Forelimb muscle (tissue), 1 donor: ENCODE data around the gene SPTBN5. TPM values are rescaled to one million over a fixed set of nuclear protein-coding genes. Genes with fewer than 3 reads are reported as not detected.

Source experiments
- DNase-seq: peaks from one replicate; pipeline ENCODE4 v3.0.0-alpha.2; 2013; ENCODE audit warnings: low read depth
- polyA plus RNA-seq: library from polyadenylated mRNA; unstranded; fragments of 120-200 nt; gene quantifications from one replicate; pipeline ENCODE4 v1.2.1, GENCODE V29; 2013; ENCODE audit not compliant: insufficient read length

The SPTBN5 gene
- polyA plus RNA-seq, 1 donor = 1.9 TPM

DNA sequence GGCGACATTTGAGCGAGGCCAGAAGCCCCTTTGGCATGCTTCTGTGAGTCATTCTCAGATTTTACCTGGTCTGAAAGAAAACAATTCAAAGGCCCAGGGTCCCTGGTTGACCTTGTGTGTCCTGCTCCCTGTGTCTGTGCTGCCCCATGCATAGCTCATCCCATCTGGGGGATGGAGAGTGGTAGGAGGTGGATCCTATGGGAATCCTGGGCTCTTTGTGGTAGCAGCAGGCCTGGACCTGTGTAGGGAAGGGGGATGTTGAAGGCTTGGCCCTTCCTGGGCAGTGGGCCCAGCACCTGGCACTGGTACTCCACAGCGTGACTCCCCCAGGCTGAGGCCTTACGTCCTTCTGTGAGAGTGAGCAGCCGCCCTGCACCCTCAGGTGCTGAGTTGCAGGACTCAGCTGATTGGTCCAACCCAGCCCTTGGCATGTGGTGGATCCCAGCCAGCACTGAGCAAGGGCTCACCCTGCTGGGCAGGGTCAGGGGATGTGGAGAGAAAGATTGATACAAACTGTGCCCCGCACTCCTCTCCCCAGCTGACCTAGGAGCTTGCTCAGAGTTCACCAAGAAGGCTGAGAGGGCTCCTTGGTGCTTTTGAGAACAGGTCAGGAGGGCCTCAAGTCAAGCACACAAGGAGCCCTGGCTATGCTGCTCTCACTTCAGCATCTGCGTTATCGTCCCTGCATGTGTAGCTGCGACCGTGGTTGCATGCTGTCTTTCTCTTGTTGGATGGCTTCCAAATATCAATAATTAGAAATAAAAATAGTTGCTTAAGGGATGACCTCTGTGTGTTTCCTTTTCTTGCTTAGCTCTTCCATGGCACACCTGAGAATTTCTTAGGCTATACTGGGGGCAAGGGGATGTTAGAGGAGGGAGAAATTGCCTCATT is 87.3 kb downstream of the SPTBN5 start:
- no peak for DNase-seq

- no peak for DNase-seq
These were observed 88.1 kb downstream of the SPTBN5 start for GRCh38 chr15:41805711-41806110.

GRCh38 chr15:41804916-41805666 is 88.8 kb downstream of the SPTBN5 start:
- no peak for DNase-seq

DNA sequence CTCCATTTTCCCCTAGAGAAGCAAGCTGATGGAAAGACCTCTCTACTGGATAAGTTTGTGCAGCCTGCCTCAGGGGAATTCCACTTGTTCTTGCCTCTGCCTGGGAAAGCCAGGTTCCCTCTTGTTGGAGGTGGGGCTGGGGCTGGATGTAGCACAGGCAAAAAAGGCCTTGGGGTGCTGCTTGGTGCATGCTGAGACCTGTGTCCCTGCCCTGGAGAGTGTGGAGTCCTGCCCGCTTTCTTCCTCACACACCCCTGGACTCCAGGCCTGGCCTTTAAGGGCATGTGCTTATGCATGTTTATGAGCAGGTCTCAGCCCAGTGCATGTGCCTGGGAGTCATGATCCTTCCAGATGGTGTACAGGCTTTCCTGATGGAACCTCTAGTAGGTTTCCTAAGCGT is 89.5 kb downstream of the SPTBN5 start:
- no peak for DNase-seq

GRCh38 chr15:41801850-41802455 is 91.9 kb downstream of the SPTBN5 start:
- DNase-seq = no peak

DNA sequence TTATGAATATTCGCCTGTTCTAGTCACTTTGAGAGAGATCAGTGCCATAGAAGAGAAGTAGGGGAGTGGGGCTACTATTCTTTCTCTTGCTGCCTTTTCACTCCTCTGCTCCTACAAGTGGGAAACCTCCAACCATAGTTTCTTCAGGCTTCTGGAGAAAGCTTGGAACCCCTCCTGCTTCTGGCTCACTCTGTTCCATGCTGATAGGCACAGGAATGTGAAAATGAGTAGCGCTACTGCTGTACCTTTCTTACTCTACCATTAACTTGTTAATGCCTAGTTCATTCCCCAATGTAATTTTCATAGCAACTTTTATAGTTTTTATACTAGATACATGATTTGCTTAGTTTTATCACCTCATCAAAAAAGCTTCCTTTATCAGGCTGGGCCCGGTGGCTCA is 92.7 kb downstream of the SPTBN5 start:
- DNase-seq = no peak

GRCh38 chr15:41799488-41799805 is 94.4 kb downstream of the SPTBN5 start:
- no peak for DNase-seq

GRCh38 chr15:41798607-41799487 is 95.0 kb downstream of the SPTBN5 start:
- no peak for DNase-seq

Other genes with a start within 250 kb of the SPTBN5 start
- gene MGA, start 233.6 kb downstream of the SPTBN5 start, polyA plus RNA-seq = 21.7 TPM
- gene MAPKBP1, start 119.6 kb downstream of the SPTBN5 start, polyA plus RNA-seq = 11.1 TPM
- gene JMJD7, start 66.0 kb downstream of the SPTBN5 start, polyA plus RNA-seq = 7.7 TPM
- 7.8 TPM for gene PLA2G4B, start 55.2 kb downstream of the SPTBN5 start, polyA plus RNA-seq
- 39.6 TPM for gene EHD4, start 78.5 kb upstream of the SPTBN5 start, polyA plus RNA-seq
- 2.0 TPM for gene PLA2G4E, start 127.0 kb upstream of the SPTBN5 start, polyA plus RNA-seq
- 0.14 TPM for gene PLA2G4D, start 200.5 kb upstream of the SPTBN5 start, polyA plus RNA-seq